OCI-LY3 (cell line): Measurements from ENCODE around the gene GPRASP3.

Source experiments
- H2AFZ ChIP-seq: fragments of 200-600, 300-600 bp; shearing (Covaris generic); 2 replicates; pipeline ENCODE4 v1.6.0; 2014; ENCODE audit warnings: antibody characterized with exemption, low read depth, low read length
- H3K27ac ChIP-seq: fragments of 200-600, 300-600 bp; sonication (generic); 2 replicates; pipeline ENCODE4 v1.5.1; 2014; ENCODE audit warnings: mild to moderate bottlenecking, low read length, moderate library complexity, mixed read lengths
- H3K27me3 ChIP-seq: fragments of 200-600, 300-600 bp; sonication (generic); 2 replicates; pipeline ENCODE4 v1.6.1; 2014; ENCODE audit warnings: low read depth, low read length, mixed read lengths
- H3K36me3 ChIP-seq: fragments of 200-600, 300-600 bp; sonication (generic); replicated peaks from 2 replicates; pipeline ENCODE3; 2014; ENCODE audit warnings: low read depth, low read length, mixed read lengths
- H3K4me1 ChIP-seq: fragments of 300-600, 200-600 bp; sonication (generic); 2 replicates; pipeline ENCODE4 v1.6.1; 2014; ENCODE audit warnings: low read length, mixed read lengths
- H3K4me2 ChIP-seq: fragments of 200-600, 300-600 bp; sonication (generic); 2 replicates; pipeline ENCODE4 v1.6.1; 2014; ENCODE audit warnings: low read length, mixed read lengths
- H3K4me3 ChIP-seq: fragments of 300-600, 200-600 bp; sonication (generic); 2 replicates; pipeline ENCODE4 v1.5.1; 2014; ENCODE audit warnings: antibody characterized with exemption, mild to moderate bottlenecking, low read length, moderate library complexity
- H3K79me2 ChIP-seq: fragments of 300-600, 200-600 bp; shearing (Covaris generic); 2 replicates; pipeline ENCODE4 v1.6.1; 2014; ENCODE audit warnings: mild to moderate bottlenecking, low read length, mixed read lengths
- H3K9ac ChIP-seq: fragments of 300-600, 200-600 bp; shearing (Covaris generic); 2 replicates; pipeline ENCODE4 v1.6.0; 2014; ENCODE audit warnings: mild to moderate bottlenecking, low read length, moderate library complexity
- H3K9me3 ChIP-seq: fragments of 200-600, 300-600 bp; shearing (Covaris generic); 2 replicates; pipeline ENCODE4 v1.6.1; 2014; ENCODE audit warnings: low read length, mixed read lengths; ENCODE audit not compliant: insufficient read depth
- H4K20me1 ChIP-seq: fragments of 200-600, 300-600 bp; sonication (generic); 2 replicates; pipeline ENCODE4 v1.6.1; 2016; ENCODE audit warnings: low read length, mixed read lengths; ENCODE audit not compliant: insufficient read depth
- CTCF ChIP-seq: fragments of 200-600, 300-600 bp; sonication (generic); IDR thresholded peaks from 2 replicates; pipeline ENCODE4 v1.5.1; 2014; ENCODE audit warnings: antibody characterized with exemption, low read length, low read depth
- EZH2phosphoT487 ChIP-seq: fragments of 200-600 bp; shearing (Covaris generic); IDR thresholded peaks from 2 replicates; pipeline ENCODE4 v1.6.1; 2018; ENCODE audit warnings: antibody characterized with exemption, mixed run types, low read depth

GPRASP3 gene

GRCh38 chrX:102744307-102744706 lies 23.8 kb downstream of the GPRASP3 start:
- Histone ChIP-seq H3K79me2 (no peaks in the 10 kb centered on the region), H4K20me1 (no peaks in the 10 kb centered on the region), H3K4me2 (no peak overlapping the region), H3K36me3 (no peaks in the 10 kb centered on the region), H3K27ac (no peak overlapping the region), H2AFZ (no peak overlapping the region), H3K27me3 (no peaks in the 10 kb centered on the region), H3K4me3 (no peak overlapping the region), H3K9me3 (no peaks in the 10 kb centered on the region), H3K9ac (no peak overlapping the region), H3K4me1 (no peaks in the 10 kb centered on the region)
- TF ChIP-seq EZH2phosphoT487 (no peak), CTCF (no peak)

- H4K20me1 ChIP-seq, result no peaks in the 10 kb centered on the region
- no peak for TF ChIP-seq CTCF
- TF ChIP-seq EZH2phosphoT487, result no peak
- no peaks in the 10 kb centered on the region for H3K79me2 ChIP-seq
- H3K9ac ChIP-seq, result no peak overlapping the region
- H3K4me3 ChIP-seq, result no peak overlapping the region
- H3K9me3 ChIP-seq, result no peaks in the 10 kb centered on the region
- H3K36me3 ChIP-seq, result no peaks in the 10 kb centered on the region
- no peak overlapping the region for H3K27ac ChIP-seq
- no peaks in the 10 kb centered on the region for H3K4me1 ChIP-seq
- no peaks in the 10 kb centered on the region for H3K27me3 ChIP-seq
- no peak overlapping the region for H3K4me2 ChIP-seq
- H2AFZ ChIP-seq, result no peak overlapping the region
Measured at GRCh38 chrX:102745513-102745856, 24.9 kb downstream of the GPRASP3 start.

- Histone ChIP-seq H3K27me3 (no peaks in the 10 kb centered on the region), H3K27ac (no peak overlapping the region), H3K9me3 (no peaks in the 10 kb centered on the region), H4K20me1 (no peaks in the 10 kb centered on the region), H3K79me2 (no peaks in the 10 kb centered on the region), H3K36me3 (no peaks in the 10 kb centered on the region), H2AFZ (no peak overlapping the region), H3K4me2 (no peak overlapping the region), H3K4me1 (no peaks in the 10 kb centered on the region), H3K4me3 (no peak overlapping the region), H3K9ac (no peak overlapping the region)
- TF ChIP-seq EZH2phosphoT487, result no peak
- no peak for TF ChIP-seq CTCF
Measured at GRCh38 chrX:102745857-102746584, 25.5 kb downstream of the GPRASP3 start.

- Histone ChIP-seq H3K27ac (no peak overlapping the region), H3K4me2 (no peak overlapping the region)
- TF ChIP-seq EZH2phosphoT487 (no peak), CTCF (no peak)
Measured at GRCh38 chrX:102765217-102765616, 44.7 kb downstream of the GPRASP3 start.

More at GRCh38 chrX:102765217-102765616, 44.7 kb downstream of the GPRASP3 start:
- no peaks in the 10 kb centered on the region for H4K20me1 ChIP-seq
- H3K4me1 ChIP-seq, result peaks cover 5% of the 10 kb centered on the region
- H3K9ac ChIP-seq, result no peak overlapping the region
- H3K9me3 ChIP-seq, result no peaks in the 10 kb centered on the region
- H3K4me3 ChIP-seq, result no peak overlapping the region
- H3K79me2 ChIP-seq, result peaks cover 13% of the 10 kb centered on the region
- H3K27me3 ChIP-seq, result no peaks in the 10 kb centered on the region
- no peaks in the 10 kb centered on the region for H3K36me3 ChIP-seq
- no peak overlapping the region for H2AFZ ChIP-seq
